Heart left ventricle (tissue), 16 donors: ENCODE data around the gene SGSH. TPM values are rescaled to one million over a fixed set of nuclear protein-coding genes. Genes with fewer than 3 reads are reported as not detected.

ENCODE experiments used
- ATAC-seq, 4 donors: fragments of 200-7000 bp; cut with Tn5 transposase; one replicate each; pipeline ENCODE4 v1.9.1; 2020 to 2022; ENCODE audit warnings: moderate library complexity in 4 of 4, mild to moderate bottlenecking in 3 of 4, moderate number of reproducible peaks in 1 of 4
- DNase-seq, 5 donors: peaks; one replicate each; pipeline ENCODE4 v3.0.0-alpha.2; 2020
- H3K27ac ChIP-seq, 12 donors: fragments of 200-600 bp; sonication (generic) in 4 of 12; one replicate each; pipeline versions ENCODE4 v1.5.0 to v1.8.0; 2016 to 2022; ENCODE audit warnings: mild to moderate bottlenecking in 2 of 12
- H3K27me3 ChIP-seq, 9 donors: fragments of 200-600 bp; sonication (generic) in 2 of 9; one replicate each; pipeline versions ENCODE4 v1.5.1 to v1.8.0; 2016 to 2022; ENCODE audit warnings: mild to moderate bottlenecking in 3 of 9
- H3K36me3 ChIP-seq, 9 donors: fragments of 200-600 bp; sonication (generic) in 2 of 9; one replicate each; pipeline versions ENCODE4 v1.5.0 to v1.8.0; 2018 to 2022; ENCODE audit warnings: mild to moderate bottlenecking in 2 of 9
- H3K4me1 ChIP-seq, 12 donors: fragments of 200-600 bp; sonication (generic) in 4 of 12; one replicate each; pipeline versions ENCODE4 v1.5.0 to v1.8.0; 2016 to 2022; ENCODE audit warnings: mild to moderate bottlenecking in 3 of 12
- H3K4me3 ChIP-seq, 12 donors: fragments of 200-600 bp; sonication (generic) in 4 of 12; one replicate each; pipeline versions ENCODE4 v1.5.0 to v1.8.0; 2017 to 2022; ENCODE audit warnings: mild to moderate bottlenecking in 9 of 12, moderate library complexity in 4 of 12
- H3K9me3 ChIP-seq, 12 donors: fragments of 200-600 bp; sonication (generic) in 4 of 12; one replicate each; pipeline versions ENCODE4 v1.5.0 to v1.8.0; 2016 to 2022; ENCODE audit warnings: mild to moderate bottlenecking in 1 of 12
- CTCF ChIP-seq, 12 donors: fragments of 200-600 bp; sonication (generic) in 4 of 12; IDR thresholded peaks; one replicate each; pipeline versions ENCODE4 v1.5.0 to v1.8.0; 2018 to 2022; ENCODE audit warnings: antibody characterized with exemption in 12 of 12, mild to moderate bottlenecking in 5 of 12
- POLR2A ChIP-seq, 2 donors: fragments of 450-650 bp; IDR thresholded peaks; one replicate each; pipeline ENCODE4 v1.6.1; 2017; ENCODE audit warnings: antibody characterized with exemption in 2 of 2, mild to moderate bottlenecking in 2 of 2, moderate library complexity in 2 of 2
- WGBS, 4 donors: extraction: QIAGEN DNeasy Blood & Tissue Kit in 2 of 4; methylation state at CpG; one replicate each; pipeline versions ENCODE4 v1.1.5 to v1.1.7; 2013 to 2018; 5-methylcytosine and 5-hydroxymethylcytosine counted together
- intact Hi-C, 10 donors: fragments of 100-400 bp; cut with DNase I; formaldehyde crosslinking; loops; one replicate each; pipeline versions ENCODE4 v1.11.1 to v1.14.2; 2022
- polyA plus RNA-seq, 2 donors: library from polyadenylated mRNA; stranded (reverse); fragments of 200-250 nt; gene quantifications; one replicate each; pipeline ENCODE4 v1.2.3, GENCODE V29; 2013
- total RNA-seq, 9 donors: library from RNA; depleted of rRNA in 2 of 9; stranded (reverse); fragments of >200 nt in 2 of 9; fragmentation: NEBNext Ultra II Directional in 3 of 9; extraction: Animal tissue kit (Norgen Biotek cat#: 25700) in 3 of 9; gene quantifications; one replicate each; pipeline versions ENCODE4 v1.1.0 to v1.2.4, GENCODE V29; 2016 to 2023
- donor health status: ischemic (EF 13 %, LVEDD 7.1; RV severe dilation, severe dysfunction).
- donor health status: healthy with polysubstance abuse.
- donor health status: DM: no; HTN: yes; CAD: no.
- donor health status: DM: no; HTN: no; CAD: no.
- donor health status: ischemic (EF 25% LVEDD 6.9; RV normal size, moderate dysfunction).
- donor health status: ischemic (EF 25% LVEDD 5.7; RV mildly dilated, moderate dysfunction).
- donor health status: healthy.
- donor health status: DM: yes; HTN: yes; CAD: no.
- donor health status: ischemic (EF 35%, LVEDD 5.7; RV mildly dilated, moderate dysfunction).
- donor health status: nonischemic (EF 11% LVEDD 7.7; RV severe dilation, severe dysfunction).
- donor health status: DM: yes; HTN: yes; CAD: no.
- donor health status: PGD.
- donor health status: ischemic (EF 29% LVEDD 5.4; RV normal size, mild dysfunction).
- donor health status: nonischemic (EF 23%, LVEDD 6.1; RV moderate dilation, normal function).

The SGSH gene
- total and polyA plus RNA-seq, 11 donors, result 6.4 to 27.0 (median 13.4) TPM

- Histone ChIP-seq H3K4me3 (no peak overlapping the region), H3K27ac (no peak overlapping the region), H3K27me3 (peaks cover 0 to 8% (median 0%) of the 10 kb centered on the region in 9 donors), H3K4me1 (peaks cover 0 to 5% (median 0%) of the 10 kb centered on the region in 12 donors), H3K36me3 (no peaks in the 10 kb centered on the region), H3K9me3 (no peaks in the 10 kb centered on the region)
- DNase-seq (no peak), ATAC-seq (no peak)
- 83 to 100% (median 90%) methylated on average over 3 to 7 of the region's 7 CpGs for WGBS, 4 donors
- TF ChIP-seq POLR2A (IDR thresholded peaks at IDR 0.05) (no peak), CTCF (IDR thresholded peaks at IDR 0.05) (no peak)
- intact Hi-C loops, result no loop called here
Observed at GRCh38 chr17:80171681-80172080, 48.5 kb downstream of the SGSH start.

GRCh38 chr17:80169784-80170500, 50.2 kb downstream of the SGSH start, which contains the start of gene CARD14:
Gene CARD14 (plus strand): TSS chr17:80170030. CDS start chr17:80181439, 11,409 bp downstream.
- Histone ChIP-seq H3K27ac (no peak within 1 kb of the TSS), H3K27me3 (peaks cover 0 to 4% (median 0%) of the 10 kb centered on the region in 9 donors), H3K36me3 (no peaks in the 10 kb centered on the region), H3K4me1 (no peaks in the 10 kb centered on the region), H3K4me3 (no peak within 1 kb of the TSS), H3K9me3 (no peaks in the 10 kb centered on the region)
- WGBS, 4 donors, result 69 to 74% (median 70%) methylated on average over 19 of the region's 19 CpGs
- intact Hi-C loops, result no loop called here
- TF ChIP-seq CTCF (IDR thresholded peaks at IDR 0.05), result no peak
- ATAC-seq, result no peak
- no peak for DNase-seq

GRCh38 chr17:80169107-80169506, 51.0 kb downstream of the SGSH start:
- DNase-seq (no peak), ATAC-seq (no peak)
- no peaks in the 10 kb centered on the region for H3K4me1 ChIP-seq
- TF ChIP-seq CTCF (IDR thresholded peaks at IDR 0.05) (no peak), POLR2A (IDR thresholded peaks at IDR 0.05) (no peak)
- no peaks in the 10 kb centered on the region for H3K9me3 ChIP-seq
- peaks cover 0 to 4% (median 0%) of the 10 kb centered on the region in 9 donors for H3K27me3 ChIP-seq
- H3K36me3 ChIP-seq, result no peaks in the 10 kb centered on the region
- H3K4me3 ChIP-seq, result no peak overlapping the region
- WGBS, 4 donors, result 84 to 90% (median 87%) methylated on average over 5 of the region's 5 CpGs
- intact Hi-C loops, result no loop called here
- H3K27ac ChIP-seq, result no peak overlapping the region

- WGBS, 4 donors, result 59 to 83% (median 74%) methylated on average over 5 of the region's 5 CpGs
- Histone ChIP-seq H3K9me3 (no peaks in the 10 kb centered on the region), H3K4me1 (no peaks in the 10 kb centered on the region), H3K4me3 (no peak overlapping the region), H3K27me3 (peaks cover 0 to 4% (median 0%) of the 10 kb centered on the region in 9 donors), H3K27ac (no peak overlapping the region), H3K36me3 (no peaks in the 10 kb centered on the region)
- DNase-seq, result no peak
- TF ChIP-seq POLR2A (IDR thresholded peaks at IDR 0.05), result no peak
- TF ChIP-seq CTCF (IDR thresholded peaks at IDR 0.05), result no peak
- ATAC-seq, result no peak
- intact Hi-C loops, result no loop called here
Observed at GRCh38 chr17:80168371-80168770, 51.8 kb downstream of the SGSH start.
